Measurements from ENCODE around the gene RAB17.

- TF ChIP-seq POLR2A (IDR thresholded peaks at IDR 0.05) (no peak), POLR2AphosphoS5 (IDR thresholded peaks at IDR 0.05) (no peak)
Observed at GRCh38 chr2:237539681-237540080, 50.9 kb downstream of the RAB17 start.
